Smooth muscle cell (in vitro differentiated cells): ENCODE measurements around the gene CHD5. TPM values are rescaled to one million over a fixed set of nuclear protein-coding genes. Genes with fewer than 3 reads are reported as not detected.

Experiments used
- DNase-seq: peaks from one replicate; lab custom pipeline; 2025; ENCODE audit not compliant: unreplicated experiment; lab: John Stamatoyannopoulos, UW
- H2AFZ ChIP-seq: fragments of 200-600 bp; sonication (generic); 2 replicates; pipeline ENCODE4 v1.6.0; 2016; ENCODE audit warnings: antibody characterized with exemption, low read depth, mild to moderate bottlenecking
- H3F3A ChIP-seq: fragments of 200-600 bp; sonication (generic); 2 replicates; pipeline ENCODE4 v1.6.0; 2017; ENCODE audit warnings: antibody characterized with exemption, low read depth
- H3K27ac ChIP-seq: fragments of 200-600 bp; sonication (generic); 2 replicates; pipeline ENCODE4 v1.5.1; 2016; ENCODE audit warnings: low read depth, mild to moderate bottlenecking
- H3K27me3 ChIP-seq: fragments of 200-600 bp; sonication (generic); 2 replicates; pipeline ENCODE4 v1.6.1; 2016; ENCODE audit warnings: low read depth, mild to moderate bottlenecking
- H3K36me3 ChIP-seq: fragments of 200-600 bp; sonication (generic); 2 replicates; pipeline ENCODE4 v1.5.1; 2016; ENCODE audit warnings: low read depth
- H3K4me1 ChIP-seq: fragments of 200-600 bp; sonication (generic); 2 replicates; pipeline ENCODE4 v1.5.1; 2016; ENCODE audit warnings: low read depth
- H3K4me2 ChIP-seq: fragments of 200-600 bp; sonication (generic); 2 replicates; pipeline ENCODE4 v1.6.0; 2016; ENCODE audit warnings: mild to moderate bottlenecking
- H3K4me3 ChIP-seq: fragments of 200-600 bp; sonication (generic); 2 replicates; pipeline ENCODE4 v1.5.1; 2016; ENCODE audit warnings: mild to moderate bottlenecking
- H3K79me2 ChIP-seq: fragments of 200-600 bp; sonication (generic); 2 replicates; pipeline ENCODE4 v1.6.0; 2016; ENCODE audit warnings: low read depth, mild to moderate bottlenecking
- H3K9ac ChIP-seq: fragments of 200-600 bp; sonication (generic); 2 replicates; pipeline ENCODE4 v1.6.0; 2016; ENCODE audit warnings: low read depth
- H3K9me3 ChIP-seq: fragments of 200-600 bp; sonication (generic); replicated peaks from 2 replicates; pipeline ENCODE4 v1.5.1; 2016; ENCODE audit warnings: low read depth
- H4K20me1 ChIP-seq: fragments of 200-600 bp; sonication (generic); 2 replicates; pipeline ENCODE4 v1.6.0; 2016; ENCODE audit warnings: low read depth
- WGBS: methylation state at CpG from one replicate; pipeline ENCODE4 v1.1.7; 2016; ENCODE audit warnings: low lambda C conversion rate; 5-methylcytosine and 5-hydroxymethylcytosine counted together
- polyA plus RNA-seq: library from polyadenylated mRNA; unstranded; fragments of >200 nt; fragmentation: Nextera tagmentation; extraction: Ambion mirVana; gene quantifications from 2 replicates; pipeline ENCODE4 v1.2.1, GENCODE V29; 2016
- total RNA-seq: library from RNA; depleted of rRNA; stranded (reverse); fragments of >200 nt; gene quantifications from 2 replicates; pipeline ENCODE4 v1.2.3, GENCODE V29; 2014
- TF ChIP-seq, protein P1 (sequence below): fragments of 200-600 bp; sonication (generic); IDR thresholded peaks from 2 replicates; pipeline ENCODE4 v1.5.1; 2017; ENCODE audit warnings: borderline replicate concordance, mild to moderate bottlenecking, antibody characterized with exemption; ENCODE audit not compliant: insufficient read depth, poor library complexity, severe bottlenecking

CHD5 gene
- total and polyA plus RNA-seq, 2 experiments from 2014 or later: 0.40 TPM; not detected in 1

DNA sequence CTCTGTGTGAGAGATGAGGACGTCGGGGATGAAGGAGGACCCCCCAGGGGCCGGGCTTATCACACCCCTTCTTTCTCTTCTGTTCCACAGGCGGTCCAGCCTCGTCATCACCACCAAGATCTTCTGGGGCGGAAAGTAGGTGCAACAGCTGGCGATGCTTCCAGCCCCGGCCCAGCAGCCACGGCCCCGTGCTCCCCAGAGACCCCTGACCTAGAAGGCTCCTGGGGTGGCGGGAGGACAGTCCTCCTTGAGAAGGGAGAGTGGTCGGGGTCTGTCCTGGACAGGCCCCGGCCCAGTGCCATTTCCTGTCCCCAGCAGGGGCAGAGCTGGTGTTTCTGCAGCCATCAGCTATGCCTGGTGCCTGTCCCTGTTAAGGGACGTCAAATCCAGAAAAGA lies 92.7 kb downstream of the CHD5 start:
- Histone ChIP-seq H3K79me2 (no peaks in the 10 kb centered on the region), H3K4me1 (no peaks in the 10 kb centered on the region), H3K36me3 (no peaks in the 10 kb centered on the region), H2AFZ (no peak overlapping the region), H3K9ac (no peak overlapping the region), H3K4me2 (no peak overlapping the region), H3K27ac (no peak overlapping the region), H3K9me3 (no peaks in the 10 kb centered on the region), H4K20me1 (no peaks in the 10 kb centered on the region), H3F3A (no peaks in the 10 kb centered on the region), H3K4me3 (no peak overlapping the region), H3K27me3 (no peaks in the 10 kb centered on the region)
- WGBS: 94% methylated on average over 14 of the region's 14 CpGs
- TF ChIP-seq, protein P1, sequence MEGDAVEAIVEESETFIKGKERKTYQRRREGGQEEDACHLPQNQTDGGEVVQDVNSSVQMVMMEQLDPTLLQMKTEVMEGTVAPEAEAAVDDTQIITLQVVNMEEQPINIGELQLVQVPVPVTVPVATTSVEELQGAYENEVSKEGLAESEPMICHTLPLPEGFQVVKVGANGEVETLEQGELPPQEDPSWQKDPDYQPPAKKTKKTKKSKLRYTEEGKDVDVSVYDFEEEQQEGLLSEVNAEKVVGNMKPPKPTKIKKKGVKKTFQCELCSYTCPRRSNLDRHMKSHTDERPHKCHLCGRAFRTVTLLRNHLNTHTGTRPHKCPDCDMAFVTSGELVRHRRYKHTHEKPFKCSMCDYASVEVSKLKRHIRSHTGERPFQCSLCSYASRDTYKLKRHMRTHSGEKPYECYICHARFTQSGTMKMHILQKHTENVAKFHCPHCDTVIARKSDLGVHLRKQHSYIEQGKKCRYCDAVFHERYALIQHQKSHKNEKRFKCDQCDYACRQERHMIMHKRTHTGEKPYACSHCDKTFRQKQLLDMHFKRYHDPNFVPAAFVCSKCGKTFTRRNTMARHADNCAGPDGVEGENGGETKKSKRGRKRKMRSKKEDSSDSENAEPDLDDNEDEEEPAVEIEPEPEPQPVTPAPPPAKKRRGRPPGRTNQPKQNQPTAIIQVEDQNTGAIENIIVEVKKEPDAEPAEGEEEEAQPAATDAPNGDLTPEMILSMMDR: no peak
- no peak for DNase-seq

DNA sequence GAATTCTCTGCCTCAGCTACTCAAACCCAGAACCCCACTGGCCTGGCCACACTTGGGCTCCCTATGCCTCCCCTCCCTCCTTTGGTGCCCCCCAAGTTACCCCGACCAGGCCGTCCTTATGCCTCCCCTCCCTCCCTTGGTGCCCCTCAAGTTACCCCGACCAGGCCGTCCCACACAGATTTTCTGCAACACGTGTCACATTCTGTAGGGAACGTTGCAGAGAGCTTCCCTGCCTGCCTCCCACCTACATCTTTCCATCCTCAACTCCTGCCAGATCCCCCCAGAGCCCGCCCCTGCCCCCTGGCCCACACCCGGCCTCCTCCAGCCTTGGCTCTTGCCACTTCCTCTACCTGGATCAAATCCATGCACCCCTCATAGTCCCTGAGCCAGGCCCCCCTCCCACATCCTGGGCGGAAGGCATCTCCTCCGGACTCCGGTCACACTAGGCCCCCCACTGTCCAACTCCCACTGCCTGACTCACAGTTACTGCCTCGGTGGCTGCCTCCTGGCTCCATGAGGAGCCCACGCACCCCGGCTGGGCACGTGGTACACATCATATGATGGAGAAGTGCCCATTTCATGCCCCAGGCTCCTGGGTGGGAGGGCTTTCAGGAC lies 93.3 kb downstream of the CHD5 start:
- Histone ChIP-seq H3K27ac (no peak overlapping the region), H3K27me3 (no peaks in the 10 kb centered on the region), H3K79me2 (no peaks in the 10 kb centered on the region), H3K4me2 (no peak overlapping the region), H3K36me3 (no peaks in the 10 kb centered on the region), H3F3A (no peaks in the 10 kb centered on the region), H3K4me3 (no peak overlapping the region), H4K20me1 (no peaks in the 10 kb centered on the region), H2AFZ (no peak overlapping the region), H3K9me3 (no peaks in the 10 kb centered on the region), H3K4me1 (no peaks in the 10 kb centered on the region), H3K9ac (no peak overlapping the region)
- TF ChIP-seq, protein P1: no peak
- DNase-seq: no peak
- 82% methylated on average over 9 of the region's 15 CpGs for WGBS

DNA sequence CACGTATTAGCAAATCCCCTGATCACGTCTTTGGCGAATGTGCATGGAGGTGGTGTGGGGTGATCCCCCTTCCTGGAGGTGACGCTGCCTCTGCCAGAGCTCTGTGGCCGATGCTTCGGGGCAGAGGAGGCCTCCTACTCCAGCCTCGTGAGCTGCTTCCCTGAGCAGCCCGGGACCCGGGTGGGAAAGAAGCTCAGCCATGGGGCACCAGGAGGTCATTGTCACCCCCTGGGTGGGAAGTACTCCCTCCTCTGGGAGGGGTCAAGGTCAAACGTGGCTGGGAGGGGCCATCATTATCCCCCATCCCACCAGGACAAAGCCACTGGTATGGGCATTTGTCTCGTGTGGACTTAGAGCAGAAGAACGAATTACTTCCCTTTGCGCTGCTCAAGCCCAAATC lies 93.8 kb downstream of the CHD5 start:
- Histone ChIP-seq H3K4me3 (no peak overlapping the region), H3K9me3 (no peaks in the 10 kb centered on the region), H3F3A (no peaks in the 10 kb centered on the region), H3K27ac (no peak overlapping the region), H3K36me3 (no peaks in the 10 kb centered on the region), H3K4me2 (no peak overlapping the region), H3K27me3 (no peaks in the 10 kb centered on the region), H2AFZ (no peak overlapping the region), H3K4me1 (no peaks in the 10 kb centered on the region), H3K79me2 (no peaks in the 10 kb centered on the region), H3K9ac (no peak overlapping the region), H4K20me1 (no peaks in the 10 kb centered on the region)
- TF ChIP-seq, protein P1: no peak
- DNase-seq: no peak
- WGBS: 82% methylated on average over 13 of the region's 13 CpGs

DNA sequence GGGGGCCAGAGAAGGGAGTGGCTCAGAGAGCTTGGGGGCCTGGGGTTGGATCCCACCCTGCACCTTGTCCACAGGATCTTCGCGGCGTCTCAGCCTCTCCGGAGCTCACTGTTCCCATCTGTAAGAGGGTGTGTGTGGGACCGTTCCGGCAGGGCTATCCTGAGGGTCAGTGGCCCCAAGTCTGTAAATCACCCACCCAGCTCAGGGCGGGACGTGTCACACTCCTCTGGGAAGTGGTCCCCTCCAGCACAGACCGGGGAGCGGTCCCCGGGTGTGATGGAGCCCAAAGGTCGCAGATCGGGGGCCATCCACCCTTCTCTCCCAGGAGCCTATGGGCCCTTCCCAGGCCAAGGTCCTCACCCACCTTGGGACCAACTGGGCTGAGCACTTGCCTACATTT lies 94.5 kb downstream of the CHD5 start:
- no peaks in the 10 kb centered on the region for H3K27me3 ChIP-seq

More for the DNA sequence above, 94.5 kb downstream of the CHD5 start:
- H3K36me3 ChIP-seq: no peaks in the 10 kb centered on the region
- no peak overlapping the region for H3K27ac ChIP-seq
- DNase-seq: no peak
- 96% methylated on average over 13 of the region's 13 CpGs for WGBS
- no peaks in the 10 kb centered on the region for H4K20me1 ChIP-seq
- no peak overlapping the region for H2AFZ ChIP-seq
- no peak overlapping the region for H3K9ac ChIP-seq
- no peaks in the 10 kb centered on the region for H3K9me3 ChIP-seq
- TF ChIP-seq, protein P1: no peak
- no peaks in the 10 kb centered on the region for H3F3A ChIP-seq
- no peak overlapping the region for H3K4me3 ChIP-seq
- no peaks in the 10 kb centered on the region for H3K79me2 ChIP-seq
- H3K4me1 ChIP-seq: no peaks in the 10 kb centered on the region
- H3K4me2 ChIP-seq: no peak overlapping the region
